Parathyroid adenoma (tissue), 2 donors: Measurements from ENCODE around the gene TTN.

ENCODE experiments used
- H2AFZ ChIP-seq: fragments of 300-600 bp; sonication (generic); one replicate; pipeline ENCODE4 v1.7.0; 2017; ENCODE audit warnings: antibody characterized with exemption, mild to moderate bottlenecking
- H3K27ac ChIP-seq: fragments of 300-600 bp; sonication (generic); one replicate; pipeline ENCODE4 v1.7.0; 2017
- H3K27me3 ChIP-seq: fragments of 300-600 bp; sonication (generic); one replicate; pipeline ENCODE4 v1.7.0; 2017; ENCODE audit warnings: low read length; ENCODE audit not compliant: control insufficient read depth, insufficient read depth
- H3K36me3 ChIP-seq: fragments of 300-600 bp; sonication (generic); one replicate; pipeline ENCODE4 v1.7.0; 2017; ENCODE audit warnings: low read length; ENCODE audit not compliant: control insufficient read depth, insufficient read depth
- H3K4me1 ChIP-seq: fragments of 300-600 bp; sonication (generic); one replicate; pipeline ENCODE4 v1.7.0; 2017; ENCODE audit warnings: control low read depth
- H3K4me2 ChIP-seq: fragments of 300-600 bp; sonication (generic); one replicate; pipeline ENCODE4 v1.7.0; 2017; ENCODE audit warnings: low read length
- H3K4me3 ChIP-seq: fragments of 300-600 bp; sonication (generic); one replicate; pipeline ENCODE4 v1.7.0; 2017; ENCODE audit warnings: low read depth, low read length
- H3K79me2 ChIP-seq: fragments of 300-600 bp; sonication (generic); one replicate; pipeline ENCODE4 v1.7.0; 2017; ENCODE audit warnings: control low read depth
- H3K9ac ChIP-seq: fragments of 300-600 bp; sonication (generic); one replicate; pipeline ENCODE4 v1.7.0; 2017; ENCODE audit warnings: mild to moderate bottlenecking
- H3K9me3 ChIP-seq: fragments of 300-600 bp; sonication (generic); one replicate; pipeline ENCODE4 v1.7.0; 2017; ENCODE audit warnings: low read length; ENCODE audit not compliant: control insufficient read depth
- CTCF ChIP-seq: fragments of 300-600 bp; sonication (generic); IDR thresholded peaks from one replicate; pipeline ENCODE4 v1.7.0; 2017; ENCODE audit warnings: antibody characterized with exemption, mild to moderate bottlenecking
- donor health status: primary hyperparathyroidism.

The TTN gene

GRCh38 chr2:178718283-178718682 is 88.9 kb downstream of the TTN start:
- no peak overlapping the region for H2AFZ ChIP-seq
- H3K4me2 ChIP-seq, result no peak overlapping the region
- H3K27ac ChIP-seq, result no peak overlapping the region
- no peaks in the 10 kb centered on the region for H3K79me2 ChIP-seq
- no peaks in the 10 kb centered on the region for H3K36me3 ChIP-seq
- TF ChIP-seq CTCF, result no peak
- H3K4me3 ChIP-seq, result no peak overlapping the region
- H3K27me3 ChIP-seq, result no peaks in the 10 kb centered on the region
- H3K4me1 ChIP-seq, result no peaks in the 10 kb centered on the region
- no peaks in the 10 kb centered on the region for H3K9me3 ChIP-seq
- no peak overlapping the region for H3K9ac ChIP-seq

GRCh38 chr2:178716394-178716793 is 90.8 kb downstream of the TTN start:
- TF ChIP-seq CTCF, result no peak
- Histone ChIP-seq H3K9me3 (no peaks in the 10 kb centered on the region), H2AFZ (no peak overlapping the region), H3K4me2 (no peak overlapping the region), H3K4me3 (no peak overlapping the region), H3K27ac (no peak overlapping the region), H3K4me1 (no peaks in the 10 kb centered on the region), H3K79me2 (no peaks in the 10 kb centered on the region), H3K27me3 (no peaks in the 10 kb centered on the region), H3K9ac (no peak overlapping the region), H3K36me3 (no peaks in the 10 kb centered on the region)

GRCh38 chr2:178715366-178715765 is 91.9 kb downstream of the TTN start:
- Histone ChIP-seq H3K9me3 (no peaks in the 10 kb centered on the region), H3K27ac (no peak overlapping the region), H2AFZ (no peak overlapping the region), H3K9ac (no peak overlapping the region), H3K4me1 (no peaks in the 10 kb centered on the region), H3K4me2 (no peak overlapping the region), H3K27me3 (no peaks in the 10 kb centered on the region), H3K4me3 (no peak overlapping the region), H3K79me2 (no peaks in the 10 kb centered on the region), H3K36me3 (no peaks in the 10 kb centered on the region)
- TF ChIP-seq CTCF, result no peak

- no peak overlapping the region for H2AFZ ChIP-seq
- H3K4me2 ChIP-seq, result no peak overlapping the region
- H3K9ac ChIP-seq, result no peak overlapping the region
- no peaks in the 10 kb centered on the region for H3K4me1 ChIP-seq
- TF ChIP-seq CTCF, result no peak
- H3K27ac ChIP-seq, result no peak overlapping the region
- H3K4me3 ChIP-seq, result no peak overlapping the region
- H3K36me3 ChIP-seq, result no peaks in the 10 kb centered on the region
- H3K9me3 ChIP-seq, result no peaks in the 10 kb centered on the region
- H3K27me3 ChIP-seq, result no peaks in the 10 kb centered on the region
- no peaks in the 10 kb centered on the region for H3K79me2 ChIP-seq
Observed at GRCh38 chr2:178707476-178707875, 99.7 kb downstream of the TTN start.

GRCh38 chr2:178704876-178705275 is 102.3 kb downstream of the TTN start:
- no peaks in the 10 kb centered on the region for H3K36me3 ChIP-seq
- no peak overlapping the region for H3K9ac ChIP-seq
- no peak overlapping the region for H3K4me2 ChIP-seq
- no peak overlapping the region for H3K4me3 ChIP-seq
- H3K4me1 ChIP-seq, result no peaks in the 10 kb centered on the region
- no peak overlapping the region for H3K27ac ChIP-seq
- no peaks in the 10 kb centered on the region for H3K79me2 ChIP-seq
- no peaks in the 10 kb centered on the region for H3K9me3 ChIP-seq
- no peak overlapping the region for H2AFZ ChIP-seq
- TF ChIP-seq CTCF, result no peak
- no peaks in the 10 kb centered on the region for H3K27me3 ChIP-seq
